ENCODE measurements around the gene OVOL2. TPM values are rescaled to one million over a fixed set of nuclear protein-coding genes. Genes with fewer than 3 reads are reported as not detected.

OVOL2 gene
- total and polyA plus RNA-seq, 2 of the 4 experiments (the other 2 are of a cell fraction) = not detected

DNA sequence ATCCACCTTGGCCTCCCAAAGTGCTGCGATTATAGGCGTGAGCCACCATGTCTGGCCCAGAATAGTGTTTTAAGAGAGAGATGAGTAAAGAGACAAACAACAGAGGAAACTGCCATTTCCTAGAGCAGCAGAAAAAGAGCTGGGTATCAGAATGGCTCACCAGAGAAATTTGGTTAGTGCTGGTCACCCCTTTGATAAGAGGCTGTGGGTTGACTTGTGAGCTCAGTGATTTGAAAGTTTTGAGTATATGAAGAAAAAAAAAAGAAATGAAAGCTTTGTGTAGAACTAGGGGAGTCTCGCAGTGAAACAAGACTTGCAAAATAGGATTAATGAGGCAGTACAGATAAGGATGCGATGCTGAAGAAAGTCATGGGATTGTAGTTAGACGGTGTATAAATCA, 59.3 kb downstream of the OVOL2 start:
- ChIA-PET CTCF (interaction anchor here (0.6 to 1.1 kb wide), 4 partner anchors 10 to 103 kb away, joined by 3 to 4 read pairs (median 3); no protein-coding TSS in a partner anchor), POLR2A (ENCODE audit: unreplicated experiment) (no interaction called here)
- Histone ChIP-seq H4K91ac (ENCODE audit: insufficient read depth, low read depth, low read length) (no peak overlapping the region), H3K9ac (ENCODE audit: low read depth, low read length) (no peak overlapping the region), H3K23ac (ENCODE audit: low read depth, low read length) (no peak overlapping the region), H3K18ac (ENCODE audit: low read depth, low read length) (no peak overlapping the region), H2BK20ac (ENCODE audit: low read depth, low read length) (no peak overlapping the region), H3K4me3 (ENCODE audit: insufficient read depth, low read depth, low read length) (no peak overlapping the region), H3K14ac (replicated peaks; ENCODE audit: low read depth, low read length) (no peak overlapping the region), H2BK120ac (ENCODE audit: low read depth, low read length) (no peak overlapping the region), H2AK9ac (replicated peaks; ENCODE audit: low read depth, low read length, poor library complexity) (no peak overlapping the region), H2AK5ac (ENCODE audit: low read depth, low read length) (no peak overlapping the region), H3K36me3 (ENCODE audit: control insufficient read depth, insufficient read depth, low read length) (no peaks in the 10 kb centered on the region), H3K56ac (ENCODE audit: extremely low read depth, insufficient read depth, low read length) (no peak overlapping the region), H3K4ac (ENCODE audit: low read depth, low read length) (no peak overlapping the region), H3K9me3 (ENCODE audit: control insufficient read depth, insufficient read depth, low read length) (no peaks in the 10 kb centered on the region), H4K8ac (ENCODE audit: low read depth in 2 of 2, low read length in 2 of 2) (no peak overlapping the region), H2AFZ (replicated peaks; ENCODE audit: low read length, poor library complexity) (no peak overlapping the region), H4K5ac (ENCODE audit: low read depth, low read length) (no peak overlapping the region), H3K4me1 (ENCODE audit: control insufficient read depth, insufficient read depth, low read length) (peaks cover 2% of the 10 kb centered on the region; the same call in 1 of the 2 replicates), H2BK15ac (ENCODE audit: low read depth, low read length) (no peak overlapping the region), H3K27ac (ENCODE audit: insufficient read depth, low read length) (no peak overlapping the region), H2BK5ac (ENCODE audit: low read depth, low read length, poor library complexity, severe bottlenecking) (no peak overlapping the region), H3K9me1 (ENCODE audit: insufficient read depth, low read length) (no peaks in the 10 kb centered on the region), H3K4me2 (ENCODE audit: low read depth, low read length) (no peak overlapping the region), H4K20me1 (ENCODE audit: insufficient read depth, low read length) (no peaks in the 10 kb centered on the region), H3K79me1 (ENCODE audit: low read depth in 1 of 2, low read length in 2 of 2) (no peaks in the 10 kb centered on the region), H3K27me3 (ENCODE audit: control insufficient read depth, insufficient read depth, low read length) (peaks cover 4% of the 10 kb centered on the region; the same call in 1 of the 2 replicates)
- ATAC-seq (ENCODE audit: low read depth) (no peak), DNase-seq (no peak)
- dilution Hi-C loops (cut with HindIII; ENCODE audit: low sequenced_read_pairs, unreplicated experiment) = no loop called here
- TF ChIP-seq MAFK (IDR thresholded peaks at IDR 0.05; ENCODE audit: low read depth, low read length) = no peak
- TF ChIP-seq MAZ (IDR thresholded peaks at IDR 0.05; ENCODE audit: borderline replicate concordance, low read depth, low read length) = no peak
- TF ChIP-seq USF2 (IDR thresholded peaks at IDR 0.05; ENCODE audit: low read depth, low read length) = no peak
- TF ChIP-seq NFE2L2 (IDR thresholded peaks at IDR 0.05; ENCODE audit: low read depth, low read length) = no peak
- TF ChIP-seq BHLHE40 (IDR thresholded peaks at IDR 0.05; ENCODE audit: low read depth, low read length) = no peak
- no peak for TF ChIP-seq SMC3 (IDR thresholded peaks at IDR 0.05; ENCODE audit: low read depth, low read length)
- no peak for TF ChIP-seq RCOR1 (IDR thresholded peaks at IDR 0.05; ENCODE audit: insufficient replicate concordance, low read length)
- TF ChIP-seq RAD21 (IDR thresholded peaks at IDR 0.05; ENCODE audit: low read length) = no peak
- TF ChIP-seq CEBPB (IDR thresholded peaks at IDR 0.05; ENCODE audit: low read depth, low read length) = no peak
- TF ChIP-seq MXI1 (IDR thresholded peaks at IDR 0.05; ENCODE audit: borderline replicate concordance, low read depth, low read length) = no peak
- TF ChIP-seq, protein P1, sequence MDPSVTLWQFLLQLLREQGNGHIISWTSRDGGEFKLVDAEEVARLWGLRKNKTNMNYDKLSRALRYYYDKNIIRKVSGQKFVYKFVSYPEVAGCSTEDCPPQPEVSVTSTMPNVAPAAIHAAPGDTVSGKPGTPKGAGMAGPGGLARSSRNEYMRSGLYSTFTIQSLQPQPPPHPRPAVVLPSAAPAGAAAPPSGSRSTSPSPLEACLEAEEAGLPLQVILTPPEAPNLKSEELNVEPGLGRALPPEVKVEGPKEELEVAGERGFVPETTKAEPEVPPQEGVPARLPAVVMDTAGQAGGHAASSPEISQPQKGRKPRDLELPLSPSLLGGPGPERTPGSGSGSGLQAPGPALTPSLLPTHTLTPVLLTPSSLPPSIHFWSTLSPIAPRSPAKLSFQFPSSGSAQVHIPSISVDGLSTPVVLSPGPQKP (IDR thresholded peaks at IDR 0.05; ENCODE audit: borderline replicate concordance, low read depth, low read length) = no peak
- no peak for TF ChIP-seq FOS (IDR thresholded peaks at IDR 0.05; ENCODE audit: low read depth, low read length)
- no peak for TF ChIP-seq CTCF (conservative IDR thresholded peaks at IDR 0.05; ENCODE audit: low read depth, low read length)
- no peak for TF ChIP-seq CHD1 (IDR thresholded peaks at IDR 0.05; ENCODE audit: low read depth, low read length)
- TF ChIP-seq RFX5 (IDR thresholded peaks at IDR 0.05; ENCODE audit: low read depth, low read length) = no peak
- 81% methylated on average over 3 of the region's 5 CpGs; no CpG with 5 or more reads in 1 of the 2 experiments for WGBS, 2 experiments (ENCODE audit: extremely low coverage in 2 of 2, insufficient read length in 1 of 2)
- intact Hi-C loops (cut with micrococcal nuclease) = loop anchor here (5.0 kb wide), 2 partner anchors 461 to 566 kb away; no protein-coding TSS in a partner anchor
- no TSS peak for BruUV-seq (replicated peaks)
- in situ Hi-C loops (cut with MboI; ENCODE audit: low sequenced_read_pairs) = loop anchor here (10.0 kb wide), 1 partner anchor 484 kb away; no protein-coding TSS in a partner anchor

Measured in IMR-90 (cell line).